NOMO-1 treated with dmso at 0.1 percent for 144 hours (cell line): ENCODE data around the gene CTDSP2.
A peak's percentile ranks its signal among the peaks of the same experiment; 100 is the strongest.
"Not testable (repeated sequence)": the region's sequence is repeated elsewhere in the genome, so short reads cannot be mapped to it uniquely, and the experiment has no call there.

ENCODE experiments used
- DNase-seq: peaks from one replicate; lab custom pipeline; 2025; ENCODE audit not compliant: unreplicated experiment; lab: John Stamatoyannopoulos, UW

CTDSP2 gene

DNA sequence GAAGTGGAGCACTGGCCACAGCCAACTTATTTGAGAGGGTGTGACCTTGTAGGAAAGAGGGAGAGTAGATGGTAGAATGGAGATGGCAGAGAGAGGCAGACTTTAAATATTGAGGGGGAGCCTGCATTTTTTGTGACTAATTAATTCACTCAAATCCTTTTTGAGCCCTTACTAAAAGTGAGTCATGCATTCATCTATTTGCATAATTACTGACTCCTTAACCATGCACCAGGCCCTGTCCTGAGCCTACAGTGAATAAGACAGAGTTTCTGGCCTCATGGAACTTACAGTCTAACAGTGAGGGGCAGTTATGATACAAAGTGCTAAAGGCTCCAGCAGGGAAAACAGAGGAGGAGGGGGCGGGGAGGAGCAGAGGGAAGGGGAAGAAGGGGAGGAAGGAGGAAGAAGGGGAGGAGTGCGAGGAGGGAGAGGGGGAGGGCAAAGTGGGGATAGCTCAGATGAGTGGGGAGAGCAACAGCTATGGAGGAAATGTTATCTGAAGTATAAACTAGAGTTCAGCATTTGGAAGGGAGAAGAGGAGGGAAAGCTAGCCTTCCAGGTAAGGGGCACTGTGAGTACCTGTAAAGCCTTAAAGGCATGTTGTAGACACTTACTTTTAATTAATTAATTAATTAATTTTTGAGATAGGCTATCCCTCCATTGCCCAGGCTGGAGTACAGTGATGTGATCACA, 7.5 kb upstream of the CTDSP2 start:
- DNase-seq, result no peak

GRCh38 chr12:57852620-57853500, 6.3 kb upstream of the CTDSP2 start:
- no peak for DNase-seq

DNA sequence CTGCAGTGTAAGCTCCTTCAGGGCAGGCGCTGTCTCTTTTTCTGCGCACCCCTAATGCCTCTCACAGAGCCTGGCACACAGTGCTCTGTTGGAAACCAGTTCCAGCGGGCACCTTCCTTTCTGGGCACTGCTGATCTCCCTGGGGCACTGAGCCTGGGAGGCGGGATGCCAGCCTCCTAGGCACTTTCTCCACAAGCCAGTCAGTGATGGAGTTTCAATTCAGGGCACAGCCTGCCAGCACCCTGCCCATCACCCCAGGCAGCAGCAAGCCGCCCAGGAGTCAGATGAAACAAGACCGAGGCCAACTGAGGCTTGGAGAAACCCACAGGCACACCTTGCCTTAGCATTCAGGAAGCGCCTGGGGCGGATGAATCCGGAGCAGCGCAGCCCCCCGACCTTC, 5.7 kb upstream of the CTDSP2 start:
- no peak for DNase-seq

DNA sequence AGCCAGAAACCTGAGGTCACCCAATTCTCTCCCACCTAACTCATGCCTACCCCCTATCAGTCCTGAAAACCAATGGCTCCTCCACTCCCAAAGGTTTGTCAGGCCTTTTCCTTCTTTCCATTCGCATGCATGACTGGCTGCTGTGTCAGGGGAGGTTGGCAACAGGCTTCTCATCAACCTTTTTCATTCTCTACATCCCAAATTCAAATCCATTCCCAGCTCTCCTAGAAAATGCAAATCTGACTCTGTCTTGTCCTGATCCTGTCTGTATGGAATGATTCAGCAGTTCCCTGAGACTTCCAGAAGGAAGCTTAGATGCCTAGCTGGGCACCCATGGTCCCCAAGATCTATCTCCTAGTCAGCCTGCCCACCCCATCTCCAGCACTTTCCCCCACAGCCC, 5.0 kb upstream of the CTDSP2 start:
- DNase-seq, result no peak

DNA sequence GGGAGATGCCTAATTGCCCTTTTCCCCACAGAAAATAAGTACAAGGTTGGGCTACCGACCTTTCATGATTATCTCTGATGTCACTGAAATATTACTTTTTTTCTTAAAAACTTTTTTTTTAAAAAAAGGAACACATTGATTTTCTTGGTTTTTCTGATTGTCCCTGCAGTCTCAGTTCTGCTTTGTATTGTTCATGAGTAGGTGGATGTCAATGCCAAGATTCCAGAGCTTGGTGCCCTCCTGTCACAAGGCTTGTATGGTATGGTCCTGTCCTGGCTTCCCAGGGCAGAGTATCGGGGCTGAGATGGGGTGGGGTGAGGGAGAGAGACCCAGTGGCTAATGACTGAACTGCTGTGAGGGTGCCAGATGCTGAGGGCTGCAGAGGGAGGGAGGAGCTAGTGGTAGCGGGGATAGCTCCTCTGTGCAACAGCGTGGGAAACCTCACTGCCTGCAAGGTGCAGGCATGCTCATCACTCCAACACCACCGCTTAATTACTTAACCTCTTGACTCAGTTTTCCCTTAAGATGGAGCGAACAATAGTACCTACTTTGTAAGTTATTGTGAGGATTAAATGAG, 4.4 kb upstream of the CTDSP2 start:
- no peak for DNase-seq

DNA sequence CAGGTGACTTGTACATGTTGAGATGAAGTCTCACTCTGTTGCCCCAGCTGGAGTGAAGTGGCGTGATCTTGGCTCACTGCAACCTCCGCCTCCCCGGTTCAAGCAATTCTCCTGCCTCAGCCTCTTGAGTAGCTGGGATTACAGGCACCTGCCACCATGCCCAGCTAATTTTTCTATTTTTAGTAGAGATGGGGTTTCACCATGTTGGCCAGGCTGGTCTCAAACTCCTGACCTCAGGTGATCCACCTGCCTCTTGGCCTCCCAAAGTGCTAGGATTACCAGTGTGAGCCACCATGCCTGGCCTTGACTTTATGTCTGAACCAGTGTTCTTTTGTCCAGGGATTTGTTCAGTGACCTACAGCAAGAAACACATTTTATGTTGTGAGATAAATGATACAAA, 2.9 kb upstream of the CTDSP2 start:
- not testable (repeated sequence) for DNase-seq

DNA sequence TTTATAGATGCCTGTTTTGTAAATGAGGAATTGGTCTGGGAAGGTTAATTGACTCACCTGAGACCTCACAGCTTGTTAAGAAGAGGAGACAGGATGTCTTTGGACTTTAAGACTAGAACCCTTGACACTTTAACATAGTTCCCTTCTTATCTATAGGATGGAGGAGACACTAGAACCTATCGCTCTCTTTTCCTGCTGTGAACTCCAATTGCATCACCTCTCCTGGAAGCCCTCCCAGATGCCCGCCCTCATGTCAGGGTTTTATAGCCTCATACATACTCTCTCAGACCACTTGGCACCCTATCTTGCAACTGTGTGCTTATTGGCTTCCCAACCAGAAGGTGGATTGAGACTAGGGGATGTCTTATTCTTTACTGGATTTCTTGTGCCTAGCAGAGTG, 2.5 kb upstream of the CTDSP2 start:
- DNase-seq, result no peak

DNA sequence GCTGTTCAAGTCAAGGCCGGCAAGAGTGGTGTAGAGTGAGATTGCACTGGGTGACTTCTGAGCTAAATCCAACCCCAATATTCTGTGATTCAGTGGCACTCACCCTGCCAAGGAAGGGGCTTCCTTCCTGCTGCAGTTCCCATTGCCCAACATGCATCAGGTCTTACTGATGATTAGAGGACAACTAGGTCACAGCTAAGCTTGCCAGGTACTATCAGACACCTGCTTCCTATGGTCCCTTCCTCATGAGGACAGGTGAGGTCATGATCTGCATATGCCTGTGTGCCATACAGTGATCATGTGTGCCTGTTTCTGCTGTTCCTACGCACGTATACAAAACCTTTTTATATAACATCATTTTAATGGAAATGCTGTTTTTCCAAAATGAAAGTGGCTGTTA, 1.7 kb upstream of the CTDSP2 start:
- DNase-seq, result no peak

DNA sequence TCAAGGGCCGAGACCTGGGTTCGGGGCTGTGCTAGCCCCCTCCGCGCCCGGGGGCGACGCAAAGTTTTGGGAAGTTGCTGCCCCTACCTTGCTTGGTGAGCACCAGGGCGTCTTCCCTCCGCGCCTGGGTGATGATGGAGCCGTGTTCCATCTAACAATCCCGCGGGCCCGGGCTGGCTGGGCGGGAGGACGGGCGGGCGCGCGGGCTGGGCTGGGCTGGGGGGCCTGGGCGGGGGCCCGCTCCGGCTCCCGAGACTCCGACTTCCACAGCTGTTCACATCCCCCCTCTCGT, 298 bp downstream of the CTDSP2 start:
- no peak for DNase-seq

DNA sequence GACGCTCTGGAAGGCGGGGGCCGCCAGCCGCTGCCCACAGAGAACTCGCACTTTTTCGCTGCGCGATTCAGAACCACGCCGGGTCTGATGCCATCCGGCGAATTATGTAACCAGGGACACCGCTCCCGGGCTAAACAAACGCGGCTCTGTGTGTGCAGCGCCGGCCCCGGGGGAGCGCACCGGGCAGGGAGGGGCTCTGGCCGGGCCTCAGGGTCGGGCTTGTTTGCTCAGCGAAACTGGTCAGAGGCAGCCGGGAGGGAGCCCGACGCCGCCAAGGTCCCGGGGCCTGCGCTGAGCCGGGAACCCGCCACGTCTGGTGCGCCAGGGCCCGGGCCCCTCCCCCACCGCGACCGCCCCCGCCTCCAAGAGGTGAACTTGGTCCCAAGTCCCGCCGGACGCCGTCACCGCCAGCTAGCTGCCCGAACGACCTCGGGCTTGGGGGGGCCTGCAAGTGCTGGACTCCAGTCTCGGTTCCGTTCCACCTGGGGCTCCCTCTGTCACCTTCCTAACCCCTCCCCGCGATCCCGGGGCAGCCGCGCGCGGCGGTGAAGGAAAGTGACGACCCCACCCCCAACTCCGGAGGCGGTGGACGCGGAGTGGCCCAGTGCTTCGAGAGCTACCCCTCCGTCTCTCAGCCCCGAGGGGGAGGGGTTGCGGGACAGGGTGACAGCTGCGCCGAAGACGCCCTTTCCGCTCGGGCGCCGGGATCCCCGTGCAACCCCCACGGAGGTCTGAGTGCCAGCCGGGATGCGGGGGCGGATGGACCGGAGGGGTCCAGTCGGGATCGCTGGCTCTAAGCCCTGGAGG, 848 bp downstream of the CTDSP2 start:
- DNase-seq, result no peak

GRCh38 chr12:57844709-57845477, 1.6 kb downstream of the CTDSP2 start:
- DNase-seq, result no peak

DNA sequence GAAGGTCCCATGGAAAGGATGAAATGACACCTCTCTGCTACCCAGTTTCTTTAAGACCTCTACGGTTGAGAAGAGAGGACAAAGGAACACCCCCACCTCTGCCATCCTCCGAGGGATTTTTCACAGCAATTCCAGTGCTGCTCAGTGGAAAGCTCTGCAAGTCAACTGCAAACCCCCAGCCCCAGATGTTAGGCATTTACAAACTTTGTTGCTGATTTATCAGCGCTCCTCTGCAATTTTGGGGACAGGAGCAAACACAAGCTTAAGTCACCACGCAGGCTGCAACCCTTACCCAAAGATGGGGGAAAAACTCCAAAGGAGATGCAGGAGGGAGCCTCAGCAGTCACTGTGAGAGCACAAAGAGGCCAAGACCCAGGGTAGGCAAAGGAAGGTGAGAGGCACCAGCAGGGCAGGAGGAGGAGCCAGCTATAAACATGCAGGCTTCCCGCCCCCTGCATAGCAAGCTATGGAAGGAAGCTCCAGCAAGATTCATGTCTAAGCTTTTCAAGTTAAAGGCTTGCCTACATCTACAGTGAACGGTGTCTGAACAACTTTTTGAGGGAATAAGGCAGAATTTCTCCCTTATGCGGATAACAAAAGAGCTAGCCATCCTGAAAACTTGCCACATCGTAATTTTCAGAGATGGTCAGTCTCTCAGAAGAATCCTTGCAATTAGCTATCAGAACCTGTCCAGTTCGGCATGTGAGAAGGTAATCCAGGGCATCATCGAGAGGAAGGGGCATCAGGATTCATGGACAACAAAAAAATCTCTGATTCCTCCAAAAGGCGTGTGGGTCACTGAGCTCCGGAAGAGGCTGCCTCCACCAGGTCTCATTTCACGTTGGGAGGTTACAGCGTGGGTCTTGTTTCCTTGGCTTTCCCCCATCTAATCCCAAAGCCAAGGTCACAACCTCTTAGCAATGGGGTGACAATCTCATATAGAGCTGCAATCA, 3.9 kb downstream of the CTDSP2 start:
- DNase-seq, result no peak

- DNase-seq, result no peak
These were observed 5.1 kb downstream of the CTDSP2 start for GRCh38 chr12:57841445-57841844.

- DNase-seq, result no peak
These were observed 5.8 kb downstream of the CTDSP2 start for GRCh38 chr12:57840726-57841125.

DNA sequence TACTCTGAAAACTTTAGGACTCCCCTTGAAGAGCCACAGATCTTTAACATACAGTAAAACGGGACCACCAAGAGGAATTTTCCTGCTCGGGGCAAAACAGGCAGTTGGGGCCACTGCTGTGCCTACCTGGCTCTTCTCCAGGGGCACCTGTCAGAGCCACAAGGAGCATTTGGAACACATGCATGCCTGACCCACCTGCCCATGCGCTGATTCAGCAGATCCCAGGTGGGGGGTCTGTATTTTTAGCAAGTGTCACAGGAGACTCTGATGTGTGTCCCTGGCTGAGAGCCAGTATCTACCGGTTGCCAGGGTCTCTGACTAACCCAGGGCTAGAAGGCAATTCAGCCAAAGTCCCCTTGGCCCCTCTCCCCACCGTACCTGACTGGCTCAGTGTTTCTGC, 6.5 kb downstream of the CTDSP2 start:
- DNase-seq, result no peak

- DNase-seq, result peak; percentile 47
These were observed 7.8 kb downstream of the CTDSP2 start for GRCh38 chr12:57838594-57839302.

- DNase-seq, result no peak
These were observed 8.5 kb downstream of the CTDSP2 start for GRCh38 chr12:57837864-57838562.
